ENCODE results near the gene ELMO1. TPM values are rescaled to one million over a fixed set of nuclear protein-coding genes. Genes with fewer than 3 reads are reported as not detected.

Gene ELMO1
- total RNA-seq, 1 donor from 2014 or later, result not detected

DNA sequence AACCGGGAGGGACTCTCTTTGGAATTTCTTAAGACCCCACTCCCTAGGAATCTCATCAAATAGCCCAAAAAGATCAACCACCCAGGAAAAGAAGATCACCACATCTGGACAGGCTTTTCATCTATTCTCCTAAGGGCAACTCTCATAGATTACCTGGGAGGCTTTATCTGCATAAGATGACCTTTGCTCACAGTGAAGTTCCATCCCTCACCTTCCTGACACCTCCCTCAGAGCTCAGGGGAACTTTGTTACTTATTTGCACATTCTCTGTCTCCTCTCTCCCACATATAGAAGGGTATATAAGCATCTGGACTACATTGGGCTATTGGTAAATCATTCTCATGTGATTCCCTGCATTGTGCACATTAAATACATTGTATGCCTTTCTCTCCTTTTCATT lies 80.1 kb downstream of the ELMO1 start:
- H3K27me3 Mint-ChIP-seq (ENCODE audit: unreplicated experiment), result peaks cover 9% of the 10 kb centered on the region
- TF ChIP-seq, protein P1, sequence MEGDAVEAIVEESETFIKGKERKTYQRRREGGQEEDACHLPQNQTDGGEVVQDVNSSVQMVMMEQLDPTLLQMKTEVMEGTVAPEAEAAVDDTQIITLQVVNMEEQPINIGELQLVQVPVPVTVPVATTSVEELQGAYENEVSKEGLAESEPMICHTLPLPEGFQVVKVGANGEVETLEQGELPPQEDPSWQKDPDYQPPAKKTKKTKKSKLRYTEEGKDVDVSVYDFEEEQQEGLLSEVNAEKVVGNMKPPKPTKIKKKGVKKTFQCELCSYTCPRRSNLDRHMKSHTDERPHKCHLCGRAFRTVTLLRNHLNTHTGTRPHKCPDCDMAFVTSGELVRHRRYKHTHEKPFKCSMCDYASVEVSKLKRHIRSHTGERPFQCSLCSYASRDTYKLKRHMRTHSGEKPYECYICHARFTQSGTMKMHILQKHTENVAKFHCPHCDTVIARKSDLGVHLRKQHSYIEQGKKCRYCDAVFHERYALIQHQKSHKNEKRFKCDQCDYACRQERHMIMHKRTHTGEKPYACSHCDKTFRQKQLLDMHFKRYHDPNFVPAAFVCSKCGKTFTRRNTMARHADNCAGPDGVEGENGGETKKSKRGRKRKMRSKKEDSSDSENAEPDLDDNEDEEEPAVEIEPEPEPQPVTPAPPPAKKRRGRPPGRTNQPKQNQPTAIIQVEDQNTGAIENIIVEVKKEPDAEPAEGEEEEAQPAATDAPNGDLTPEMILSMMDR (IDR thresholded peaks at IDR 0.05), result no peak
- H3K4me1 Mint-ChIP-seq (ENCODE audit: unreplicated experiment), result no peaks in the 10 kb centered on the region
- H3K36me3 Mint-ChIP-seq (ENCODE audit: unreplicated experiment), result no peaks in the 10 kb centered on the region
- H3K4me3 Mint-ChIP-seq (ENCODE audit: unreplicated experiment), result no peak overlapping the region
- no peak for DNase-seq (ENCODE audit: extremely low spot score, unreplicated experiment)
- H3K9me3 Mint-ChIP-seq (ENCODE audit: unreplicated experiment), result no peaks in the 10 kb centered on the region
- H3K27ac Mint-ChIP-seq (ENCODE audit: unreplicated experiment), result no peak overlapping the region

DNA sequence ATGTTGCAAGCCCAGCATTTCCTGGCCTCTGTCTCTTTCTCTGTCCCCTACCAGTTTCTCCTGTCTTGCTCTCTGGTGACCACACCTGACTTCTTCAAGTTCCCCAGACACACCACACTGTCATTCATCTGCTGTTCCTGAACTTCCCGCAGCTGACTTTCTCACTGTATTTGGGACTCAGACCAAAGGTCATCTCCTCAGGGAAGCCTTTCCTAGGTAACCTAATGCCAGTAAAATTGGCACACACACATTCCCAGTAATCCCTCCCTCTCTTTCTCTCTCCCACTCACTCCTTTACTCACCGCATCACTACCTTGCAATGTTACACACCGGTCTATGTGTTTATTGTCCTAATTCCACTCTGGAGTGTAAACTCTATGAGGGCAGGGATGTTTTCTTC lies 81.7 kb downstream of the ELMO1 start:
- H3K4me1 Mint-ChIP-seq (ENCODE audit: unreplicated experiment), result no peaks in the 10 kb centered on the region
- peaks cover 9% of the 10 kb centered on the region for H3K27me3 Mint-ChIP-seq (ENCODE audit: unreplicated experiment)
- no peaks in the 10 kb centered on the region for H3K9me3 Mint-ChIP-seq (ENCODE audit: unreplicated experiment)
- DNase-seq (ENCODE audit: extremely low spot score, unreplicated experiment), result no peak
- H3K27ac Mint-ChIP-seq (ENCODE audit: unreplicated experiment), result no peak overlapping the region
- TF ChIP-seq, protein P1 (IDR thresholded peaks at IDR 0.05), result no peak
- no peak overlapping the region for H3K4me3 Mint-ChIP-seq (ENCODE audit: unreplicated experiment)
- no peaks in the 10 kb centered on the region for H3K36me3 Mint-ChIP-seq (ENCODE audit: unreplicated experiment)

DNA sequence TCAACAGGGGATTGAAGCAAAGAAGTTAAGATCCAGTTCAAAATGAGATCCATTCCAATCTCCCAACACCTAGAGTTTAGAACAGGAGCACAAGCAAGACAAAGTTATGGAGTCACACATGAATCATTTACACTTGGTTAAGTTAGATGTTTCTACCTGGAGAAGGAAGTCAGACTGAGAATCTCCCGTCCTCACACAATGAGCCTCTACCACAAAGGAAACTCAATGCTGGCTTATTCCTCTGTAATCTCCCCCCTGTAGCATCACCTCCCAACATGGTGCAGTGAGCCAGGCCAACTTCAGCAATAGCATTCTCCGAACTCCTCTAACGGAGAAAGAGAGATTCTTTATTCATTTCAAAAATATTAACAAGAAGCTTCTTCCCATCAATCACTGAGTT lies 82.2 kb downstream of the ELMO1 start:
- H3K27me3 Mint-ChIP-seq (ENCODE audit: unreplicated experiment), result peaks cover 9% of the 10 kb centered on the region
- DNase-seq (ENCODE audit: extremely low spot score, unreplicated experiment), result no peak
- no peaks in the 10 kb centered on the region for H3K36me3 Mint-ChIP-seq (ENCODE audit: unreplicated experiment)
- H3K9me3 Mint-ChIP-seq (ENCODE audit: unreplicated experiment), result no peaks in the 10 kb centered on the region
- TF ChIP-seq, protein P1 (IDR thresholded peaks at IDR 0.05), result no peak
- H3K27ac Mint-ChIP-seq (ENCODE audit: unreplicated experiment), result no peak overlapping the region
- H3K4me3 Mint-ChIP-seq (ENCODE audit: unreplicated experiment), result no peak overlapping the region
- H3K4me1 Mint-ChIP-seq (ENCODE audit: unreplicated experiment), result no peaks in the 10 kb centered on the region

DNA sequence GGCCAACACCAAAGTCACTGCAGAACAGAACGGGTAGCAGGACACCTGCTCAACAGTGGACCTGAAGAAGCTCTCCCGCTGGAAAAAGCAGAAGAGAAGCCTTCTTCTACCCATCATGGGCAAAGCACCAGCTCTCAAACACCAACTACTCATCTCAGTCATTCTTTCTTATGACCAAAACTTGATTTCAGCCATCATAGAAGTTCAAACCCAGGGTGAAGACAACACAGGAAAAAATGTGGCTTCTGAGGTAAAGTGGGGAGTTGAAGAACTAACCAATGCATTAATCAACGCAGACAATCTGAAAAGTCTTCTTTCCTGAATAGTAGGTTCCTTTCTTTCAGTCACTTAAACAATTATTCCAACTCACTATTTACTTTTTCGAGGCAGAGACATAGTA lies 83.3 kb downstream of the ELMO1 start:
- H3K36me3 Mint-ChIP-seq (ENCODE audit: unreplicated experiment), result no peaks in the 10 kb centered on the region
- no peaks in the 10 kb centered on the region for H3K9me3 Mint-ChIP-seq (ENCODE audit: unreplicated experiment)
- H3K27me3 Mint-ChIP-seq (ENCODE audit: unreplicated experiment), result peaks cover 9% of the 10 kb centered on the region
- H3K4me3 Mint-ChIP-seq (ENCODE audit: unreplicated experiment), result no peak overlapping the region
- H3K27ac Mint-ChIP-seq (ENCODE audit: unreplicated experiment), result no peak overlapping the region
- no peak for DNase-seq (ENCODE audit: extremely low spot score, unreplicated experiment)
- TF ChIP-seq, protein P1 (IDR thresholded peaks at IDR 0.05), result no peak
- no peaks in the 10 kb centered on the region for H3K4me1 Mint-ChIP-seq (ENCODE audit: unreplicated experiment)

DNA sequence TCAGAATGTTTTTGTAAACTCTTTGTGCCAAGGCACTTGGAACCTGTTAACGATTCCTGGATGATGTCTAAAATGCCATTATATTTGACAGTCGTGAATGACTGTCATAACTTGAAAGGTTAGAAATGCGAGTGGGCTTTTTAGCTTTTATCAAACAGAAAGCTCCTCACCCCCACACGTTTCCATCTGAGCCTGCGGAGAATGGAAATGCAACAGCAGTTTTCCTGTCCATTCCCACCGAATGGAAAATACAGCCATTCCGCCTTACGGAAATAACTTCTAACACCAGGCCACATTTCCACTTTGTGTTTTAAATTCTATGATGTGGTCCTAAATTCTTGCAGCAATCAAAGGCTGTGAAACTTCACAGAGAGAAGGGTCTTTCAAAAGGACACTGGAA lies 83.8 kb downstream of the ELMO1 start:
- H3K27me3 Mint-ChIP-seq (ENCODE audit: unreplicated experiment), result peaks cover 5% of the 10 kb centered on the region
- H3K4me1 Mint-ChIP-seq (ENCODE audit: unreplicated experiment), result no peaks in the 10 kb centered on the region
- H3K4me3 Mint-ChIP-seq (ENCODE audit: unreplicated experiment), result no peak overlapping the region
- no peaks in the 10 kb centered on the region for H3K9me3 Mint-ChIP-seq (ENCODE audit: unreplicated experiment)
- no peak overlapping the region for H3K27ac Mint-ChIP-seq (ENCODE audit: unreplicated experiment)
- TF ChIP-seq, protein P1 (IDR thresholded peaks at IDR 0.05), result no peak
- no peak for DNase-seq (ENCODE audit: extremely low spot score, unreplicated experiment)
- H3K36me3 Mint-ChIP-seq (ENCODE audit: unreplicated experiment), result no peaks in the 10 kb centered on the region
